Fibroblast of pulmonary artery (primary cell): Measurements from ENCODE around the gene TET2.

Source experiments
- DNase-seq: peaks from one replicate; pipeline ENCODE4 v3.0.0-alpha.2; 2010; ENCODE audit warnings: low read depth
- H3K4me3 ChIP-seq: replicated peaks from 2 replicates; pipeline ENCODE4 v1.5.1; 2011; ENCODE audit warnings: low read depth, mild to moderate bottlenecking, control low read depth, low read length, moderate library complexity
- TF ChIP-seq, protein P1 (sequence below): IDR thresholded peaks from 2 replicates; pipeline ENCODE4 v1.5.1; 2011; ENCODE audit warnings: mild to moderate bottlenecking, control low read depth, low read length, inconsistent platforms; ENCODE audit errors: missing control alignments

Gene TET2

DNA sequence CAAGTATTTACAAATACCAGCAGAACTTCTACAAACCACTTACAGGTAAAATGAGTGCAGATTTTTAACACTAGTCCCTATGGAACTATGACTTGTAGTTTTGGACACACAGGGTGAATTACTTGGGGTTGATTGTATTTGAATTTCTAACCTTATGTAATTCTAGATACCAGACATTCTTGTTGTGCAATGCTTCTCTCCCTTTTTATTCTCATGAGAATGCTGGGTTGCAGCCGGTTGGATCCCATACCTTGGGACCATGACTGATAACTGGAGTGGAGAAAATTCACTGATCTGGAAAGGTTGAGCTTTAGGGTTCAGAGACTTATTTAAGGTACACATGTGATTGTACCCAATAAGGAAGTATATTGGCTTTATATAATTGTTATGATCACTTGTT lies 8.8 kb downstream of the TET2 start:
- TF ChIP-seq, protein P1, sequence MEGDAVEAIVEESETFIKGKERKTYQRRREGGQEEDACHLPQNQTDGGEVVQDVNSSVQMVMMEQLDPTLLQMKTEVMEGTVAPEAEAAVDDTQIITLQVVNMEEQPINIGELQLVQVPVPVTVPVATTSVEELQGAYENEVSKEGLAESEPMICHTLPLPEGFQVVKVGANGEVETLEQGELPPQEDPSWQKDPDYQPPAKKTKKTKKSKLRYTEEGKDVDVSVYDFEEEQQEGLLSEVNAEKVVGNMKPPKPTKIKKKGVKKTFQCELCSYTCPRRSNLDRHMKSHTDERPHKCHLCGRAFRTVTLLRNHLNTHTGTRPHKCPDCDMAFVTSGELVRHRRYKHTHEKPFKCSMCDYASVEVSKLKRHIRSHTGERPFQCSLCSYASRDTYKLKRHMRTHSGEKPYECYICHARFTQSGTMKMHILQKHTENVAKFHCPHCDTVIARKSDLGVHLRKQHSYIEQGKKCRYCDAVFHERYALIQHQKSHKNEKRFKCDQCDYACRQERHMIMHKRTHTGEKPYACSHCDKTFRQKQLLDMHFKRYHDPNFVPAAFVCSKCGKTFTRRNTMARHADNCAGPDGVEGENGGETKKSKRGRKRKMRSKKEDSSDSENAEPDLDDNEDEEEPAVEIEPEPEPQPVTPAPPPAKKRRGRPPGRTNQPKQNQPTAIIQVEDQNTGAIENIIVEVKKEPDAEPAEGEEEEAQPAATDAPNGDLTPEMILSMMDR, result no peak
- peak; percentile 72 for DNase-seq
- no peak overlapping the region for H3K4me3 ChIP-seq

DNA sequence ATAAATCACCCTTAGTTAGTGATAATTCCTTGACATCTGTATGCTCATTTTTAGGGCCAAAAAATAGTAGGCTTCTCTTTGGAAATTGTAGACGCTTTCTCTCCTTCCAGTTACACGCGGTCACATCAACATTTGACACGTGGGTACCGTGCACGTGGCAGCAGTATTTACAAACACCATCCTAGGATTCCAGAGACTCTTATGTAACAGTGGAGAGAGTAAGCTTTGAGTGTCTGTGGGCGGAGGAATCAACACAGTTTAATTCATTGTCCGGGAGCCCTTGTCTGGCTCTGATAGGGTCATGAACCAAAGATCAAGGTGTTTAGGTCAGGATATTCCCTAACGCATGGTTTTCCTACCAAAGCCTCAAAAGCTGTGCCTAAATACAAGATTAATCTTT lies 12.2 kb downstream of the TET2 start:
- TF ChIP-seq, protein P1, result no peak
- DNase-seq, result peak; percentile 49
- H3K4me3 ChIP-seq, result peak overlapping the region; percentile 12

DNA sequence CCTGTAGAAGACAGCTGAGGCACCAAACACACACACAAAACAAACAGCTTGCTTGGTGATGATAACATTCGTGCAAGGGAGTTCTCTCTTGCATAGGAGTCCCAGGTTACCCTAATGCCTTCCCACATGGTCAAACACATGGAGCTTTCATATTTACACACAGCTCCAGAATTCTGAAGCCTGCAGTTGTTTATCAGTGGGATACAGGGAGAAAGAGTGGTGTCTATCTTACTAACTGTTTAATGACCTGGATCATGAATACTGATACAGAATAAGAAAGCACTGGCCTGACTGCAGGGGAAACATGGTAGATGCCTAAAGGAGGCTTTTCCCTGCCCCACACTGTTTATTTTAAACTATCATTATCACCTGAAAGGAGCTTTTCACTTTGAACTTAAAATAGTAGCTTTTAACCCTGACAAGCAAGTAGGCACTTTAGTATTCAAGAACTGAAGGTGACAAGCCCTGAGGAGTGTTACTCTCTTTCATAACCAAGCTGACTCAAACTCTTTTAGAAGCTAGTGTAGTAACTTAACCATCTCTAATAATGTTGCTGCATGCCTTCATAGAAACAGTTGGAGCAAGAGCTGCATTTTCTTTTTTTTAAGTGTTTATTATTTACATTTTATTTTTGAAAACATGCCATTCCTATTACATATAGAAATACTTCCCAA lies 15.6 kb downstream of the TET2 start:
- H3K4me3 ChIP-seq, result no peak overlapping the region

DNA sequence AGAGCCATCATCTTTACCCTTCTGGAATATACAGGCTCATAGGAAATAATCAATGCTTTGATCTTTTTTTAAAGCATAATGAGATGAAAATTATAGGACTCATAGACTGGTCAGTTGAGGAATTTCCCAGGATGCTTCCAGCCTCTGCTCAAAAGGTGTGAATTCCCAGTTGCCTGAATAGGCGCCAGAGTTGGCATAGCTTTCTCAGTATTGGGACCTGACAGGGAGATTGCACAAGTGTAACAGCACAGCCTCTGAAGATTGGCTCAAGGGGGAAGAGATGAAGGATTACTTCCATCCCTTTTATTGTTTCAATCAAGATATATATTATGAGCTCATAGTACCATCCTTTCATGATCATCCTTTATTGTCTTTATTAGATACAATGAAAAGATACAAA lies 17.9 kb downstream of the TET2 start:
- no peak overlapping the region for H3K4me3 ChIP-seq
- DNase-seq, result no peak
- TF ChIP-seq, protein P1, result no peak

More for the DNA sequence above, 15.6 kb downstream of the TET2 start:
- no peak for DNase-seq
- TF ChIP-seq, protein P1, result no peak

DNA sequence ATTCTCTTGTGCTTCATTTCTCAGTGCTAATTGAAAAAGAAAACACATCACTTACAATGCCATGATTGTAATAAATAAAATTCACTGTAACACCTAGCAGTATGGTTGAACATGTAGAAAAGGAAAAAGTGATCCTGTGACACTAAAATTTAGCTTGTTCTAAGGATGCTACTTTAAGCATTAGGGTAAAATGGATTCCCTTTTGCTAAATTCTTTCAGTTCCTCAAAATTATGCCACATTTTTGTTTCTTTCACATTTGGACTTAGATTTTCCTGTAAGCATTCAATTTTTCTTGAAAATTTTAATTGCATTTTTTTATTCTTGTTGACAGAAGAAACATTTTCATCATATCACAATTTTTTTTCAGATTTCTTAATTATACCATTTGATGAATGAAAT lies 19.4 kb downstream of the TET2 start:
- TF ChIP-seq, protein P1, result no peak
- H3K4me3 ChIP-seq, result no peak overlapping the region
- no peak for DNase-seq

DNA sequence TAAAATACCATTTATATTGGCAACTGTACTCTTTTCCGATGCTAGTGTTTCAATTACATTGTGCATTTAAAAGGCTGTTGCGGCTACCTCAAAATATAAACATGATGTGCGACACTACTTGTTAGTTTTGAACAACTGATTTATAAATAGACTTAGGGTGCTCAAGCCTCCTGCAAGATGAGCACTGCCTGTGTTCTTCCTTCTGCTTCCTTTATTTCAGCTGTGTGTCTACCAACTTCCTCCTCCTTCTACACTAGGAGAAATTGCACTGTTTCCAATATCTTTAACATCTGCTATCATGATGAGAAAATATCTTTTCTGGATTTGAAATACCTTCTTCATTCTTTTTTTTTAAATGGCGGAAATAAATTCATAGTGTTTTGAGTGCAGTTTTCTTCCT lies 24.0 kb downstream of the TET2 start:
- no peak for DNase-seq
- H3K4me3 ChIP-seq, result no peak overlapping the region
- TF ChIP-seq, protein P1, result no peak

DNA sequence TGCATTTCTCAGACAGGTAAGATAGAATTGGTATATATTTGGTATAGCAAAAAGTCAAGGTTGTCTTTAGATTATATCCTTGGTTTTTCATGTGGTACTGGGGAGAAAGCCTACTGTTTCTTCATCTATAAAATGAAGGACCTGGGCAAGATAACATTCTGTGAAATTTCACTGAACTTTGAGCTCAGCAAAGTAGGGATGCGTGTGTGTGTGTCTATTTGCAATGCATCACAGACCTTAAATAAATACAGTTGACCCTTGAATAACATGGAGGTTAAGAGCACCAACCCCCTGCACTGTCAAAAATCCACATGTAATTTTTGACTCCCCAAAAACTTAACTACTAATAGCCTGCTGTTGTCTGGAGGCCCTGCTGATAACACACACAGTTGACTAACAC lies 25.2 kb downstream of the TET2 start:
- no peak for DNase-seq
- TF ChIP-seq, protein P1, result no peak
- no peak overlapping the region for H3K4me3 ChIP-seq
